CD4-positive, alpha-beta T cell (primary cell): ENCODE data around the gene PRB3. TPM values are rescaled to one million over a fixed set of nuclear protein-coding genes. Genes with fewer than 3 reads are reported as not detected.

Source experiments
- ATAC-seq: fragments of 200-7000 bp; cut with Tn5 transposase; one replicate; pipeline ENCODE4 v1.10.0; 2022; ENCODE audit warnings: mild to moderate bottlenecking; ENCODE audit not compliant: poor library complexity
- CTCF ChIA-PET: fragments of 350-600 bp; sonication (Branson Sonifier 250); formaldehyde crosslinking; loops from one replicate; lab custom pipeline; 2021; ENCODE audit warnings: antibody characterized with exemption, inconsistent platforms; lab: Charles Lee
- POLR2A ChIA-PET: fragments of 350-600 bp; sonication (Branson Sonifier 250); formaldehyde crosslinking; loops from one replicate; lab custom pipeline; 2021; ENCODE audit warnings: antibody characterized with exemption, inconsistent platforms; lab: Charles Lee
- DNase-seq, 14 experiments: peaks; one replicate each; pipeline ENCODE4 v3.0.0-alpha.2; 2013 to 2020; ENCODE audit warnings: mixed read lengths in 2 of 14
- H3K27ac ChIP-seq, 2 donors: one replicate each; pipeline versions ENCODE4 v1.5.1 to v1.7.0; 2013; ENCODE audit warnings: low read length in 2 of 2, low read depth in 1 of 2, mild to moderate bottlenecking in 1 of 2
- H3K27me3 ChIP-seq, 2 experiments: 1 replicate in 1 of 2; 2 replicates in 1 of 2; pipeline versions ENCODE4 v1.6.1 to v1.7.0; 2013; ENCODE audit warnings: low read length in 2 of 2, control low read depth in 1 of 2, mild to moderate bottlenecking in 1 of 2, moderate library complexity in 1 of 2; ENCODE audit not compliant: insufficient read depth in 2 of 2, control insufficient read depth in 1 of 2
- H3K36me3 ChIP-seq: one replicate; pipeline ENCODE4 v1.6.1; 2013; ENCODE audit warnings: low read length, control low read depth; ENCODE audit not compliant: insufficient read depth
- H3K4me1 ChIP-seq: one replicate; pipeline ENCODE4 v1.6.1; 2013; ENCODE audit warnings: low read length, control low read depth; ENCODE audit not compliant: insufficient read depth
- H3K4me3 ChIP-seq: one replicate; pipeline ENCODE4 v1.5.1; 2013; ENCODE audit warnings: mild to moderate bottlenecking, low read length, moderate library complexity
- H3K9me3 ChIP-seq, 2 experiments: 1 replicate in 1 of 2; 2 replicates in 1 of 2; pipeline versions ENCODE4 v1.6.1 to v1.7.0; 2013; ENCODE audit warnings: low read length in 2 of 2, mild to moderate bottlenecking in 2 of 2, control low read depth in 1 of 2, moderate library complexity in 1 of 2; ENCODE audit not compliant: control insufficient read depth in 1 of 2, insufficient read depth in 1 of 2
- H3K27ac Mint-ChIP-seq: one replicate; pipeline ENCODE4 v1.8.0; 2020; ENCODE audit warnings: mixed read lengths
- H3K27me3 Mint-ChIP-seq: one replicate; pipeline ENCODE4 v1.8.0; 2021; ENCODE audit warnings: mixed read lengths
- H3K36me3 Mint-ChIP-seq: one replicate; pipeline ENCODE4 v1.8.0; 2021; ENCODE audit warnings: low read depth, mixed read lengths
- H3K4me1 Mint-ChIP-seq: one replicate; pipeline ENCODE4 v1.8.0; 2021; ENCODE audit warnings: low read depth, mixed read lengths
- H3K4me3 Mint-ChIP-seq: one replicate; pipeline ENCODE4 v1.8.0; 2020; ENCODE audit warnings: mild to moderate bottlenecking, mixed read lengths
- H3K9me3 Mint-ChIP-seq: one replicate; pipeline ENCODE4 v1.8.0; 2020; ENCODE audit warnings: mixed read lengths
- intact Hi-C, 2 experiments: fragments of 100-400 bp; cut with DNase I in 1 of 2; cut with micrococcal nuclease in 1 of 2; formaldehyde crosslinking; loops; one replicate each; pipeline versions ENCODE4 v1.15.1 to v1.9.0; 2023 to 2025; cut with DNase I, micrococcal nuclease
- total RNA-seq, 174 experiments: library from RNA in 2 of 174; stranded (reverse) in 2 of 174; gene quantifications; one replicate each; pipeline ENCODE4 v1.2.3 and lab custom pipeline; 2021 to 2026
- TF ChIP-seq, protein P1 (sequence below): fragments of 200-600 bp; IDR thresholded peaks from one replicate; pipeline ENCODE4 v1.8.0; 2022; ENCODE audit warnings: antibody characterized with exemption, mild to moderate bottlenecking

The PRB3 gene
- total RNA-seq, 2 experiments from 2014 or later = not detected

- no peaks in the 10 kb centered on the region for H3K9me3 ChIP-seq
- intact Hi-C loops = no loop called here
- POLR2A ChIA-PET = no interaction called here
Measured at GRCh38 chr12:11242656-11243055, 26.9 kb downstream of the PRB3 start.

DNA sequence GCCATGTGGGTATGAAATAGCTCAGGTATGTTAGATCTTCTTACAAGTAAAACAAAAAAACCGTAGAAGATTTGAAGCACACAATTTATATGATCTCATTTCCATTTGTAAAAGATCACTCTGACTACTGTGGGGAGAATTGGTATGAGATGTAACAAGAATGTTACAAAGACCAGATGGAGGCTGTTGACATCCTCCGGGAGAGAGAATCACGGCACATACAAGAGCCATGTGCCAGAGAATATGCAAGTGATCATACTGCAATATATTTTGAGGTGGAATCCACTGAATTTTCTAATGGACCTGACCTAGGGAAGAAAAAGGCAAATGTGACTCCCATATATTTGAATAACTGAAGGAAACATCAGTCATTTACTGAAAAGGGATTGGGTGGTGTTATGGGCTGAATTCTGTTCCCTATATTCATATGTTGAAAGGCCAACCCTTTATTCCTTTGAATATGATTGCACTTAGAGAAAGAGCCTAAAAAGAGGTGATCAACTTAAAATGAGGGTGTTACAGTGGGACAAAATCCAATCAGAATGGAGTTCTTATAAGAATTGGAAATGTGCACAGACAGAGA is 29.1 kb downstream of the PRB3 start:
- Mint-ChIP-seq H3K9me3 (peaks cover 6% of the 10 kb centered on the region), H3K4me1 (no peaks in the 10 kb centered on the region), H3K27me3 (no peaks in the 10 kb centered on the region), H3K36me3 (peaks cover 10% of the 10 kb centered on the region), H3K27ac (no peak overlapping the region), H3K4me3 (no peak overlapping the region)
- no peak for ATAC-seq
- no peaks in the 10 kb centered on the region for H3K9me3 ChIP-seq
- TF ChIP-seq, protein P1, sequence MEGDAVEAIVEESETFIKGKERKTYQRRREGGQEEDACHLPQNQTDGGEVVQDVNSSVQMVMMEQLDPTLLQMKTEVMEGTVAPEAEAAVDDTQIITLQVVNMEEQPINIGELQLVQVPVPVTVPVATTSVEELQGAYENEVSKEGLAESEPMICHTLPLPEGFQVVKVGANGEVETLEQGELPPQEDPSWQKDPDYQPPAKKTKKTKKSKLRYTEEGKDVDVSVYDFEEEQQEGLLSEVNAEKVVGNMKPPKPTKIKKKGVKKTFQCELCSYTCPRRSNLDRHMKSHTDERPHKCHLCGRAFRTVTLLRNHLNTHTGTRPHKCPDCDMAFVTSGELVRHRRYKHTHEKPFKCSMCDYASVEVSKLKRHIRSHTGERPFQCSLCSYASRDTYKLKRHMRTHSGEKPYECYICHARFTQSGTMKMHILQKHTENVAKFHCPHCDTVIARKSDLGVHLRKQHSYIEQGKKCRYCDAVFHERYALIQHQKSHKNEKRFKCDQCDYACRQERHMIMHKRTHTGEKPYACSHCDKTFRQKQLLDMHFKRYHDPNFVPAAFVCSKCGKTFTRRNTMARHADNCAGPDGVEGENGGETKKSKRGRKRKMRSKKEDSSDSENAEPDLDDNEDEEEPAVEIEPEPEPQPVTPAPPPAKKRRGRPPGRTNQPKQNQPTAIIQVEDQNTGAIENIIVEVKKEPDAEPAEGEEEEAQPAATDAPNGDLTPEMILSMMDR = no peak
- no peaks in the 10 kb centered on the region for H3K36me3 ChIP-seq
- POLR2A ChIA-PET = no interaction called here
- no peaks in the 10 kb centered on the region for H3K27me3 ChIP-seq
- H3K27ac ChIP-seq = no peak overlapping the region
- H3K4me3 ChIP-seq = no peak overlapping the region
- H3K4me1 ChIP-seq = no peaks in the 10 kb centered on the region
- DNase-seq = no peak
- intact Hi-C loops = no loop called here
- CTCF ChIA-PET = no interaction called here

More at GRCh38 chr12:11242656-11243055, 26.9 kb downstream of the PRB3 start:
- Mint-ChIP-seq H3K27me3 (no peaks in the 10 kb centered on the region), H3K27ac (no peak overlapping the region), H3K9me3 (peaks cover 3% of the 10 kb centered on the region), H3K4me1 (no peaks in the 10 kb centered on the region), H3K36me3 (peaks cover 4% of the 10 kb centered on the region), H3K4me3 (no peak overlapping the region)
- Histone ChIP-seq H3K4me3 (no peak overlapping the region), H3K36me3 (no peaks in the 10 kb centered on the region), H3K27ac (no peak overlapping the region), H3K27me3 (no peaks in the 10 kb centered on the region), H3K4me1 (no peaks in the 10 kb centered on the region)
- TF ChIP-seq, protein P1 = no peak
- ATAC-seq (no peak), DNase-seq (no peak)
- CTCF ChIA-PET = no interaction called here

DNA sequence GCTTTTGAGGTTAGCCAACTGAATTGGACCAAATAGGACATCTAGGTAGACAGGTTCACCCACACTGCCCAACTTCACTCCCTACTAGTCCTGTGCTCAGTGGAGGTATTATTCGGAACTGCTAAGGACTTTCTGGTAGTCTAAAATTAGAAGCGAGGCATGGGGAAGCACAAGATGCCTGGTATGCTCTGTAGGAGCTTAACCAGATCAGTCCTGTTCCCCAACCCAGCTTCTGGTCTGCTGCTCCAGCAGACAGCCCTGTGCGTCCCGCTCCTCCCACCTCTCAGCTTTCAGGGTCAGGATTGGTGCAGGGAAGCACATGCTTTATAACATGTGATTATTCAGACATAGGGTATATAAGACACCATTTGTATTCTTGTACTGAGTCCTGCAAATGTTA is 31.2 kb downstream of the PRB3 start:
- intact Hi-C loops = no loop called here
- H3K4me1 Mint-ChIP-seq = no peaks in the 10 kb centered on the region
- H3K4me1 ChIP-seq = no peaks in the 10 kb centered on the region
- ChIA-PET CTCF (no interaction called here), POLR2A (no interaction called here)
- DNase-seq = no peak
- H3K36me3 ChIP-seq = no peaks in the 10 kb centered on the region
- peaks cover 11% of the 10 kb centered on the region for H3K36me3 Mint-ChIP-seq
- H3K27me3 Mint-ChIP-seq = no peaks in the 10 kb centered on the region
- no peak overlapping the region for H3K4me3 Mint-ChIP-seq
- no peak overlapping the region for H3K27ac ChIP-seq
- H3K27me3 ChIP-seq = no peaks in the 10 kb centered on the region
- TF ChIP-seq, protein P1 = no peak
- H3K9me3 ChIP-seq = no peaks in the 10 kb centered on the region
- ATAC-seq = no peak
- no peak overlapping the region for H3K27ac Mint-ChIP-seq
- H3K9me3 Mint-ChIP-seq = peaks cover 6% of the 10 kb centered on the region
- H3K4me3 ChIP-seq = no peak overlapping the region
